BJ (cell line): ENCODE data around the gene SDK1. TPM values are rescaled to one million over a fixed set of nuclear protein-coding genes. Genes with fewer than 3 reads are reported as not detected.

ENCODE experiments used
- CTCF ChIA-PET: fragments of 350-600 bp; formaldehyde crosslinking; extraction: SDS; loops from one replicate; lab custom pipeline; 2021; ENCODE audit warnings: antibody characterized with exemption, inconsistent platforms; lab: Yijun Ruan, JAX
- POLR2A ChIA-PET: fragments of 300-600 bp; sonication (Branson Sonifier 250); formaldehyde crosslinking; extraction: SDS; loops from one replicate; lab custom pipeline; 2021; ENCODE audit warnings: antibody characterized with exemption; lab: Charles Lee
- DNase-seq: peaks from one replicate; pipeline ENCODE4 v3.0.0-alpha.2; 2011; ENCODE audit warnings: low read depth
- H3K27me3 ChIP-seq: 2 replicates; pipeline ENCODE4 v1.6.0; 2011; ENCODE audit warnings: low read length; ENCODE audit not compliant: control insufficient read depth, insufficient read depth
- H3K36me3 ChIP-seq: 2 replicates; pipeline ENCODE4 v1.5.1; 2011; ENCODE audit warnings: low read length; ENCODE audit not compliant: control insufficient read depth, insufficient read depth
- H3K4me3 ChIP-seq: 2 replicates; pipeline ENCODE4 v1.5.1; 2011; ENCODE audit warnings: low read depth, mild to moderate bottlenecking, control low read depth, low read length
- polyA plus RNA-seq: library from polyadenylated mRNA; depleted of rRNA; stranded (reverse); fragments of >200 nt; gene quantifications from 2 replicates; pipeline ENCODE4 v1.2.3, GENCODE V29; 2011
- TF ChIP-seq, protein P1 (sequence below): IDR thresholded peaks from 2 replicates; pipeline ENCODE4 v1.5.1; 2011; ENCODE audit warnings: low read depth, mild to moderate bottlenecking, control low read depth, inconsistent platforms, low read length, moderate library complexity; ENCODE audit not compliant: insufficient read depth

The SDK1 gene
- polyA plus RNA-seq, 1 experiment = 0.01 TPM

DNA sequence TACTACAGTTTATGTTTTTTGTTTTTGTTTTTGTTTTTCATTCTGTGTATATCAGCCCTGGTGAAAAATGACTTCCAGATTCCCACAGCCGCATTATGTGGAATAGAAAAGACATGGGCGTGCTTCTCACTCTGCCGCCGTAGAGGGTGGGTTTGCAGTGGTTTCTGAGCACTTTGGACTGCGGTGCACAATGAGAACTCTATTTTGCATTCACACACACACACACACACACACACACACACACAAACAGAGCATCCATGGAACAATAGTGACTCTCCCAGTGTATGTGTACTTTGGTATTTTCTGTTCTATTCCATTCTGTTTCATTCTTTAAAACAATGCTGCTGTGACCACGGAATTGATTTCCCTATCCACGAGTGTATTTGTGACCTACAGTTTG lies 723.8 kb downstream of the SDK1 start:
- Histone ChIP-seq H3K4me3 (no peak overlapping the region), H3K27me3 (no peaks in the 10 kb centered on the region), H3K36me3 (no peaks in the 10 kb centered on the region)
- TF ChIP-seq, protein P1, sequence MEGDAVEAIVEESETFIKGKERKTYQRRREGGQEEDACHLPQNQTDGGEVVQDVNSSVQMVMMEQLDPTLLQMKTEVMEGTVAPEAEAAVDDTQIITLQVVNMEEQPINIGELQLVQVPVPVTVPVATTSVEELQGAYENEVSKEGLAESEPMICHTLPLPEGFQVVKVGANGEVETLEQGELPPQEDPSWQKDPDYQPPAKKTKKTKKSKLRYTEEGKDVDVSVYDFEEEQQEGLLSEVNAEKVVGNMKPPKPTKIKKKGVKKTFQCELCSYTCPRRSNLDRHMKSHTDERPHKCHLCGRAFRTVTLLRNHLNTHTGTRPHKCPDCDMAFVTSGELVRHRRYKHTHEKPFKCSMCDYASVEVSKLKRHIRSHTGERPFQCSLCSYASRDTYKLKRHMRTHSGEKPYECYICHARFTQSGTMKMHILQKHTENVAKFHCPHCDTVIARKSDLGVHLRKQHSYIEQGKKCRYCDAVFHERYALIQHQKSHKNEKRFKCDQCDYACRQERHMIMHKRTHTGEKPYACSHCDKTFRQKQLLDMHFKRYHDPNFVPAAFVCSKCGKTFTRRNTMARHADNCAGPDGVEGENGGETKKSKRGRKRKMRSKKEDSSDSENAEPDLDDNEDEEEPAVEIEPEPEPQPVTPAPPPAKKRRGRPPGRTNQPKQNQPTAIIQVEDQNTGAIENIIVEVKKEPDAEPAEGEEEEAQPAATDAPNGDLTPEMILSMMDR = no peak
- CTCF ChIA-PET = no interaction called here
- DNase-seq = no peak
- POLR2A ChIA-PET = no interaction called here

DNA sequence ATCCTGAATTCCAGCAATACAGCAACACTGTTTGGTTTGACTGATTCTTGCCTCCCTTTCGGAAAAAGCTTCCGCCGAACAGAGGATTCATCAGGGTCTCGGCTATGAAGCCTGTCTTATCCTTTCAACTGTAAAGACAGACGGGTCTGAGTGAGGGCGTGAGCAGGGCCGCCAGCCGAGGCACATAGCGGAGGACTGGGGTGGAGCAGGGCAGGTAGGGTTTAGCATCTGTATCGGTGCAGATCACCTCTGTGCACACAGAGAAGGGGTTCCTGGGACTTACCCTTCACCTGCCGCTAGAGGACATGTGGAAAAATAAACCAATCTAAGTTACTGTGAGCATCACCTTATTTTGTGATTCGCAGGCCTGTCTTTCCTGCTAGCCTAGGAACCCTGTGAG lies 724.2 kb downstream of the SDK1 start:
- no peak for DNase-seq
- ChIA-PET CTCF (no interaction called here), POLR2A (no interaction called here)
- H3K4me3 ChIP-seq = no peak overlapping the region
- H3K36me3 ChIP-seq = no peaks in the 10 kb centered on the region
- TF ChIP-seq, protein P1 = no peak
- H3K27me3 ChIP-seq = no peaks in the 10 kb centered on the region

DNA sequence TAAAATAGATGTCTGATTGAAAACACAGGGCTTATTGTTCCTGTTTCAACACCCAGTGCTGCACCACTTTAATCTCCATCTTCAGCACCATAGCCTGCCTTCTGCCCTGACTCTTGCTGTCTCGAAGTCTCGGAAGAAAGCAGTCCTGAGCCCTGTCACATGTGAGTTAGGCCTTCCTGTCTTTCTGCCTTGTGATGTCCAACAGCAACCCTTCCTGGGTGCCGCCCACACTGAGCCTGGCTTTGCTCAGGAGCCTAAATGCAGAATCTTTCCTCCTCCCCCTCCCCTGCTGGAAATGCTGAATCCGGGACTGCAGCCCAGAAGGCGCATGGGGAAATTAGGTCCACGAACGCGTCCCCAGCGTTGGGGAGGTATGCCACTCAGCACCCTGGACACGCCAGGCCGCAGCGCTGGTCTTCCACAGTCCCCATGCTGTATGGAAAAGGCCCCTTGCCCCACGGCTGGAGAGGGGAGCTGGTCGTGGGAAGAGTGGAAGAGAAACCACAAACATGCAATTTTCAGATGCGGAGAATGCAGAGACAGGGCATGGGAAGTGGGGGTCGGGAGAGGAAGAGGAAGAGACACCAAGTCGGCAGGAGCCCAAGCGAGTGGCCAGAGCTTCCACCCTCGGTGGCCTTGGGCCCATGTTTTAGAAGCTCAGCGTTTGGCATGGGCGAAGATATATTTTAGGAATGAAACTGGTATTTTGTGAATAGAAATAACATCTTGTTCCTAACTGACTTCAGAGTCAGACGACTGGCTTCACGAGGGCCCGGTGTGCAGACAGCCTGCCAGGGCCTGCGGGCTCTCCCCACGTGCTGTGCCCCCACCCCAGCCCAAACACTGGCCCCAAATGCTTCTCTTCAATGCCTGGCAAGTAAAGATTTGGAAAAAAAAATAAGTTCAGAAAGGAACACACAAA lies 724.9 kb downstream of the SDK1 start:
- POLR2A ChIA-PET = no interaction called here
- CTCF ChIA-PET = no interaction called here
- Histone ChIP-seq H3K36me3 (no peaks in the 10 kb centered on the region), H3K27me3 (no peaks in the 10 kb centered on the region), H3K4me3 (no peak overlapping the region)
- DNase-seq = no peak
- TF ChIP-seq, protein P1 = no peak

DNA sequence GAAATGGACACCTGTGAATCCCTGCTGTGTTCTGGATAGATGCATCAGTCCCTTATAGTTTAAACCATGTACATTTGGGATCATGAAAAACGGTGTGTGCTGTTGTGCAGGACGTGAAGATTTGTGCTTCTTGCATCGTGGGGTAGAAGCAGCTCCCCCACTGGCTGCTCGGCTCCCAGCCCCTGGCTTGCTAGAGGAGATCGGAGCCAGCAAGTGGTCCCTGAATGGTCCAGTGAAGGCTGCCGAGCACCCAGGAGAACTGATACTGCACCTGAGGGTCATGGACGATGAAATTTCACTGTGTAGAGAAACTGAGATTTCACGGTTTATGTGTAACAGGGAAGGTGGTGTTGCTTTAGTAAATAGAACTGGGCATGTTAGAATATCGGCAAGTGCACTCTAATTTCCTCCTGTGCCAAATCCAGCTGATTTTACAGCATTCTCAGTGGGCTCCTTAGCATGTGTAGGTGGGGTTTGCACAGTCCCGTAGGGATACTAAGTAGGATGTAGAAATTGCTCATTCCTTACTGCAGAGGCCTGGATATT lies 726.0 kb downstream of the SDK1 start:
- Histone ChIP-seq H3K27me3 (no peaks in the 10 kb centered on the region), H3K4me3 (no peak overlapping the region), H3K36me3 (no peaks in the 10 kb centered on the region)
- no peak for DNase-seq
- CTCF ChIA-PET = no interaction called here
- TF ChIP-seq, protein P1 = no peak
- POLR2A ChIA-PET = no interaction called here

DNA sequence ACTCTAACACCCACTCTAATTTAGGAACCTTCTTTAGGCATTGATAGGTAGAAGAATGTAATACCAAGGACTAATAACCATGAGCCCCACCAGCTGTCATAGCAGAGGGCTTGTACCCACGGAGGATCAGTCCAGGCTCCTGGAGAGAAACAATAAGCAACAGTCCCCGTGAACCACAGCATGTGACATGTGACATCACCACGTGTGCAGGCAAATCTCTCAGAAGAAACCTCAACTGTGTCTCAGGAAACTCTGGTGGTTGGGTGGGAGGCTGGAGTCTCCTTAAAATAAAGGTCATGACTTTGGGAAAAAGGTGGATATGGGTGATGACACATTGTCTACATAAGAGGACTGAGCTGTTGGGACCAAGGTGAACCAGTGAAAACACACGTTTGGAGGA lies 727.2 kb downstream of the SDK1 start:
- no peaks in the 10 kb centered on the region for H3K27me3 ChIP-seq
- CTCF ChIA-PET = no interaction called here
- no peaks in the 10 kb centered on the region for H3K36me3 ChIP-seq
- no peak for DNase-seq
- TF ChIP-seq, protein P1 = no peak
- POLR2A ChIA-PET = no interaction called here
- H3K4me3 ChIP-seq = no peak overlapping the region
